Transverse colon (tissue), 4 donors: Measurements from ENCODE around the gene CFHR4. TPM values are rescaled to one million over a fixed set of nuclear protein-coding genes. Genes with fewer than 3 reads are reported as not detected.
"Not testable (repeated sequence)": the region's sequence is repeated elsewhere in the genome, so short reads cannot be mapped to it uniquely, and the experiment has no call there.

Experiments
- DNase-seq: peaks from one replicate; pipeline ENCODE4 v3.0.0-alpha.2; 2019
- H3K27ac ChIP-seq, 4 donors: fragments of 200-600 bp; sonication (generic); 2 replicates each; pipeline ENCODE4 v1.5.1; 2016 to 2018; ENCODE audit warnings: inconsistent platforms in 4 of 4
- H3K27me3 ChIP-seq: fragments of 200-600 bp; sonication (generic); 2 replicates; pipeline ENCODE4 v1.5.1; 2017; ENCODE audit warnings: inconsistent platforms
- H3K36me3 ChIP-seq, 4 donors: fragments of 200-600 bp; sonication (generic); 2 replicates each; pipeline ENCODE4 v1.5.1; 2017 to 2019; ENCODE audit warnings: inconsistent platforms in 4 of 4
- H3K4me1 ChIP-seq, 4 donors: fragments of 200-600 bp; sonication (generic); 2 replicates each; pipeline ENCODE4 v1.5.1; 2017 to 2020; ENCODE audit warnings: inconsistent platforms in 4 of 4
- H3K4me3 ChIP-seq, 4 donors: fragments of 200-600 bp; sonication (generic); 1 replicate in 1 of 4; 2 replicates in 3 of 4; pipeline versions ENCODE4 v1.5.1 to v1.6.1; 2017 to 2019; ENCODE audit warnings: inconsistent platforms in 4 of 4
- H3K9me3 ChIP-seq, 2 donors: fragments of 200-600 bp; sonication (generic); 2 replicates each; pipeline ENCODE4 v1.5.1; 2017 to 2019; ENCODE audit warnings: inconsistent platforms in 2 of 2
- EP300 ChIP-seq: sonication (generic); formaldehyde crosslinking; IDR thresholded peaks from one replicate; pipeline ENCODE4 v1.6.1; 2017; ENCODE audit warnings: antibody characterized with exemption, low read depth
- POLR2A ChIP-seq: fragments of 450-650 bp; IDR thresholded peaks from one replicate; pipeline ENCODE4 v1.6.1; 2016; ENCODE audit warnings: antibody characterized with exemption, mild to moderate bottlenecking, moderate library complexity
- POLR2AphosphoS5 ChIP-seq, 3 donors: sonication (generic); formaldehyde crosslinking; IDR thresholded peaks; one replicate each; pipeline ENCODE4 v1.6.1; 2016; ENCODE audit warnings: antibody characterized with exemption in 3 of 3
- WGBS, 2 donors: methylation state at CpG; one replicate each; pipeline ENCODE4 v1.1.5; 2018; ENCODE audit warnings: low coverage in 1 of 2; 5-methylcytosine and 5-hydroxymethylcytosine counted together
- in situ Hi-C, 4 donors: fragments of 200-750 bp; cut with MboI; loops; one replicate each; pipeline versions ENCODE4 v1.15.0 to v1.15.1; 2017; ENCODE audit warnings: low sequenced_read_pairs in 3 of 4, low pct_ligation_motif_present in 1 of 4, low pct_unique_long_range_greater_than_20kb in 1 of 4
- intact Hi-C: fragments of 100-400 bp; cut with DNase I; formaldehyde crosslinking; loops from one replicate; pipeline ENCODE4 v1.15.1; 2023; ENCODE audit warnings: low total_unique reads
- total RNA-seq, 4 donors: library from RNA; depleted of rRNA; stranded (reverse); fragments of >200 nt; gene quantifications; one replicate each; pipeline ENCODE4 v1.1.0, GENCODE V29; 2016
- TF ChIP-seq, protein P1 (sequence below), 5 experiments: fragments of 200-600 bp in 3 of 5; fragments of 450-650 bp in 2 of 5; sonication (generic) in 3 of 5; IDR thresholded peaks; 1 replicate in 2 of 5; 2 replicates in 3 of 5; pipeline ENCODE4 v1.5.1; 2016 to 2017; ENCODE audit warnings: antibody characterized with exemption in 5 of 5, inconsistent platforms in 3 of 5, mild to moderate bottlenecking in 2 of 5, moderate library complexity in 1 of 5

Gene CFHR4
- not detected for total RNA-seq

DNA sequence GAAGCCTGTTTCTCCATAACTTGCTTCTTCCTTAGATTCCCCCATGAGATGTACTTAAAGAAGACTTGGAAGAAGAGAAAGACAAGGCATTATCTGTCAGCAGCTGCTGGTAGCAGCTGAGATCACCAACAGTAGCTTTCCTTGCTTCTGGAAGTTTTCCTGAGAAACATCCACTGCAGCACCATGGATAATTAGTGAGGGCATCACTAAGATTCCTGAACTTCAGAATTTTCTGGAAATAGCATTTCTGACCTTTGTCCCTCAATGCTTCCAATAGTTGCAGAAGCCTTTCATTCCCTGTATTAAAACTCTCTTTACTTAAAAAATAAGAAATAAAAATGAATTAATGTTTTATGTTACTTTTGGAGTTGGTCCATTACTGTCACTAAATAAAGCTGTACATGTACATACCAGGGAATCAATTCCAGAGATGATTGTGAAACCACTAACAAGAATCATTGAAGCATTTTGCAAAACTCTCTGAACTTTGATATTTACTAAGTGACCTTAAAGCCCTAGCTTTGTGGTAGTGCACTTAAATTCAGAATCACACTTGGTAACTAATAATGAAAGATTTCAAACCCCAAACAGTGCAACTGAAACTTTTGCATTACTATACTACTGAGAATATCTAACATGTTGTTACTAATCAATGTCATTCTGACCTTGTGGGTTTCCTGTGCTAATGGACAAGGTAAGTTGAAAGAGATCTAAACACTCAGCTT lies at the start of gene CFHR4:
CFHR4 (plus strand) TSS at position 538 of the 725 bp plus-strand sequence; CDS start at position 637, 99 bp downstream.
- TF ChIP-seq POLR2AphosphoS5 (IDR thresholded peaks at IDR 0.05) (no peak), EP300 (no peak), POLR2A (no peak)
- TF ChIP-seq, protein P1, sequence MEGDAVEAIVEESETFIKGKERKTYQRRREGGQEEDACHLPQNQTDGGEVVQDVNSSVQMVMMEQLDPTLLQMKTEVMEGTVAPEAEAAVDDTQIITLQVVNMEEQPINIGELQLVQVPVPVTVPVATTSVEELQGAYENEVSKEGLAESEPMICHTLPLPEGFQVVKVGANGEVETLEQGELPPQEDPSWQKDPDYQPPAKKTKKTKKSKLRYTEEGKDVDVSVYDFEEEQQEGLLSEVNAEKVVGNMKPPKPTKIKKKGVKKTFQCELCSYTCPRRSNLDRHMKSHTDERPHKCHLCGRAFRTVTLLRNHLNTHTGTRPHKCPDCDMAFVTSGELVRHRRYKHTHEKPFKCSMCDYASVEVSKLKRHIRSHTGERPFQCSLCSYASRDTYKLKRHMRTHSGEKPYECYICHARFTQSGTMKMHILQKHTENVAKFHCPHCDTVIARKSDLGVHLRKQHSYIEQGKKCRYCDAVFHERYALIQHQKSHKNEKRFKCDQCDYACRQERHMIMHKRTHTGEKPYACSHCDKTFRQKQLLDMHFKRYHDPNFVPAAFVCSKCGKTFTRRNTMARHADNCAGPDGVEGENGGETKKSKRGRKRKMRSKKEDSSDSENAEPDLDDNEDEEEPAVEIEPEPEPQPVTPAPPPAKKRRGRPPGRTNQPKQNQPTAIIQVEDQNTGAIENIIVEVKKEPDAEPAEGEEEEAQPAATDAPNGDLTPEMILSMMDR (IDR thresholded peaks at IDR 0.05) = no peak
- no peak for DNase-seq

DNA sequence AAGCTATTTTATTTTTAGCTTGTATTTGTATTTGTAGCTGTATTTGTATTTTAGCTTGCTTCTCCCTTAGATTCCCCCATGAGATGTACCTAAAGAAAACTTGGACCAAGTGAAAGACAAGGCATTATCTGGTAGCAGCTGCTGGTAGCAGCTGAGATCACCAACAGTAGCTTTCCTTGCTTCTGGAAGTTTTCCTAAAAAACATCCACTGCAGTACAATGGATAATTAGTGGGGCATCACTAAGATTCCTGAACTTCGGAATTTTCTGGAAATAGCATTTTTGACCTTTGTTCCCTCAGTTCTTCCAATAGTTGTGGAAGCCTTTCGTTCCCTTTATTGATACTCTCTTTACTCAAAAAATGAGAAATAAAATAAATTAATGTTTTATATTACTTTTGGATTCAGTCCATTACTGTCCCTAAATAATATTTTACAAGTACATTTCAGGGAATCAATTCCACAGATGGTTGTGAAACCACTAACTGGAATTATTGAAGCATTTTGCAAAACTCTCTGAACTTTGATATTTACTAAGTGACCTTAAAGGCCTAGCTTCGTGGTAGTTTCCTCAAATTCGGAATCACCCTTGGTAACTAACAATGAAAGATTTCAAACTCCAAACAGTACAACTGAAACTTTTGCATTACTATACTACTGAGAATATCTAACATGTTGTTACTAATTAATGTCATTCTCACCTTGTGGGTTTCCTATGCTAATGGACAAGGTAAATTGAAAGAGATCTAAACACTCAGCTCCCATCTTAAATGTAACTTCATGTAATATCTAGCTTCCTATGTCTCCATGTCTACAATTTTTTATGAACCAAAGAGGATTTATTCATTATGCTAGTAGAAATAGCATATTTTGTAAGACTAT lies 38.0 kb upstream of the CFHR4 start:
- intact Hi-C loops, DNase-seq, H3K4me3 ChIP-seq, H3K36me3 ChIP-seq, in situ Hi-C loops, H3K27ac ChIP-seq, H3K9me3 ChIP-seq, H3K27me3 ChIP-seq, H3K4me1 ChIP-seq: not testable (repeated sequence)
- 54 to 79% methylated on average over 2 to 3 of the region's 4 CpGs for WGBS, 2 donors

More for the DNA sequence above, at the start of gene CFHR4:
- H3K27ac ChIP-seq = no peak within 1 kb of the TSS
- H3K9me3 ChIP-seq = no peaks in the 10 kb centered on the region
- H3K4me1 ChIP-seq = no peaks in the 10 kb centered on the region
- intact Hi-C loops (no loop called here), in situ Hi-C loops (no loop called here)
- no peaks in the 10 kb centered on the region for H3K27me3 ChIP-seq
- no peaks in the 10 kb centered on the region for H3K36me3 ChIP-seq
- H3K4me3 ChIP-seq = no peak within 1 kb of the TSS

DNA sequence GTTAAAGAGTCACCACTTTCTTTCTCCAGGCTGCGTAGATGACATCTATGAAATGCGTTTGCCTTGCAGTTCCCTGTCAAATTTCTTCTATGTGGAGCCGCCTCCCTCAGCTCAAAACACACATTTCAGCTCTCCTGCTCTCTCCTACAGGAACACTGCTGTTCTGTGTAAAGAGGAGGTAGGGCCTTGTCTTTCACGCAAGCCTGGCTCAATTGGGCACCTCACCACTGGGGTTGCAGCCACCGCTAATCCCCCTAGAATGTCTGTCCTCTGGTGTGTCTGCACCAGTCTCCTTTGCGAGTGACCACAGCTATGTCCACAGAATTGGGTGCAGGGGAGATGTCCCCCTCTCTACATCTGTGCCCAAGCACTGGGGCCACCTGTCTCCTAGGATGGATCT lies 31.8 kb upstream of the CFHR4 start:
- Histone ChIP-seq H3K27me3 (no peaks in the 10 kb centered on the region), H3K9me3 (no peaks in the 10 kb centered on the region), H3K4me3 (no peak overlapping the region), H3K36me3 (no peaks in the 10 kb centered on the region), H3K4me1 (no peaks in the 10 kb centered on the region), H3K27ac (no peak overlapping the region)
- WGBS, 2 donors = 53 to 72% methylated on average over 3 to 6 of the region's 6 CpGs
- in situ Hi-C loops (no loop called here), intact Hi-C loops (no loop called here)
- no peak for TF ChIP-seq EP300
- TF ChIP-seq, protein P1 (IDR thresholded peaks at IDR 0.05) = no peak
- no peak for TF ChIP-seq POLR2AphosphoS5 (IDR thresholded peaks at IDR 0.05)
- TF ChIP-seq POLR2A = no peak
- no peak for DNase-seq

GRCh38 chr1:196857188-196857587 lies 30.7 kb upstream of the CFHR4 start:
- no peak for DNase-seq
- TF ChIP-seq POLR2A (no peak), POLR2AphosphoS5 (IDR thresholded peaks at IDR 0.05) (no peak)
- TF ChIP-seq, protein P1 (IDR thresholded peaks at IDR 0.05) = no peak
- no peaks in the 10 kb centered on the region for H3K27me3 ChIP-seq
- in situ Hi-C loops (no loop called here), intact Hi-C loops (no loop called here)
- 67 to 72% methylated on average over 2 of the region's 2 CpGs for WGBS, 2 donors
- H3K9me3 ChIP-seq = no peaks in the 10 kb centered on the region
- H3K36me3 ChIP-seq = no peaks in the 10 kb centered on the region
- no peak overlapping the region for H3K27ac ChIP-seq
- H3K4me1 ChIP-seq = no peaks in the 10 kb centered on the region
- no peak overlapping the region for H3K4me3 ChIP-seq
